K562 (cell line): ENCODE results near the gene ERGIC1. TPM values are rescaled to one million over a fixed set of nuclear protein-coding genes. Genes with fewer than 3 reads are reported as not detected.
A peak's percentile ranks its signal among the peaks of the same experiment; 100 is the strongest.

Experiments used
- ATAC-seq: fragments of 200-7000 bp; cut with Tn5 transposase; 3 replicates; pipeline ENCODE4 v1.9.1; 2020; ENCODE audit warnings: moderate library complexity
- BruUV-seq: library from RNA; stranded (reverse); fragments of 400-500 nt; replicated peaks from 2 replicates; lab custom pipeline; 2021; lab: Mats Ljungman, UMichigan
- CTCF ChIA-PET: fragments of 300-600 bp; formaldehyde crosslinking; extraction: SDS; loops from one replicate; lab custom pipeline; 2021; ENCODE audit warnings: low intra/inter-chr PET ratio; lab: Yijun Ruan, JAX
- POLR2A ChIA-PET: fragments of 300-600, 350-650 bp; sonication (Branson Sonifier 250); formaldehyde crosslinking; extraction: SDS; loops from one replicate; lab custom pipeline; 2021; ENCODE audit warnings: antibody characterized with exemption, inconsistent platforms; lab: Yijun Ruan, JAX
- DNase-seq, 4 experiments: peaks; one replicate each; pipeline versions ENCODE4 v3.0.0 to v3.0.0-alpha.2; 2011 to 2018; ENCODE audit warnings: low spot score in 3 of 4, mixed read lengths in 3 of 4; ENCODE audit errors: extremely low read depth in 1 of 4
- FAIRE-seq: peaks from 2 replicates; lab custom pipeline; 2011; peaks lifted over from hg19 to GRCh38; lab: Jason Lieb, UNC
- H2AFZ ChIP-seq: 2 replicates; pipeline ENCODE4 v1.6.0; 2011; ENCODE audit warnings: low read depth, low read length, control low read depth, inconsistent platforms
- H3K27ac ChIP-seq: fragments of 200-600 bp; 3 replicates; pipeline ENCODE4 v1.8.0; 2011; ENCODE audit warnings: low read depth, mild to moderate bottlenecking, control low read depth, inconsistent platforms, low read length, moderate library complexity, mixed read lengths; ENCODE audit errors: extremely low read depth
- H3K27me3 ChIP-seq, 2 experiments: fragments of 300-600 bp in 1 of 2; 2 replicates in 1 of 2; 3 replicates in 1 of 2; pipeline versions ENCODE4 v1.6.0 to v1.8.0; 2011; ENCODE audit warnings: inconsistent platforms in 2 of 2, low read length in 2 of 2, mild to moderate bottlenecking in 1 of 2, mixed read lengths in 1 of 2, moderate library complexity in 1 of 2; ENCODE audit not compliant: control insufficient read depth in 2 of 2, insufficient read depth in 2 of 2
- H3K36me3 ChIP-seq: fragments of 300-600 bp; 3 replicates; pipeline ENCODE4 v1.8.0; 2011; ENCODE audit warnings: mild to moderate bottlenecking, low read length, inconsistent platforms; ENCODE audit not compliant: control insufficient read depth, insufficient read depth
- H3K4me1 ChIP-seq, 2 experiments: fragments of 200-600 bp in 1 of 2; replicated peaks in 1 of 2; 2 replicates in 1 of 2; 3 replicates in 1 of 2; pipeline versions ENCODE4 v1.5.1 to v1.8.0; 2011; ENCODE audit warnings: inconsistent platforms in 2 of 2, low read length in 2 of 2, mild to moderate bottlenecking in 1 of 2, mixed read lengths in 1 of 2, moderate library complexity in 1 of 2; ENCODE audit not compliant: control insufficient read depth in 2 of 2, insufficient read depth in 2 of 2
- H3K4me2 ChIP-seq: 2 replicates; pipeline ENCODE4 v1.6.1; 2011; ENCODE audit warnings: low read length, control low read depth, inconsistent platforms, mixed read lengths; ENCODE audit not compliant: insufficient read depth
- H3K4me3 ChIP-seq: fragments of 200-600 bp; sonication (generic), shearing (Covaris generic); 2 replicates; pipeline ENCODE4 v1.5.1; 2016; ENCODE audit warnings: control low read depth, inconsistent platforms
- H3K79me2 ChIP-seq: fragments of 200-600 bp; 3 replicates; pipeline ENCODE4 v1.8.0; 2011; ENCODE audit warnings: low read length, inconsistent platforms; ENCODE audit not compliant: control insufficient read depth, insufficient read depth
- H3K9ac ChIP-seq, 2 experiments: 2 replicates each; pipeline versions ENCODE4 v1.6.0 to v1.6.1; 2011; ENCODE audit warnings: low read depth in 2 of 2, low read length in 2 of 2, control low read depth in 1 of 2, inconsistent platforms in 1 of 2, mild to moderate bottlenecking in 1 of 2, mixed read lengths in 1 of 2; ENCODE audit not compliant: insufficient read depth in 1 of 2
- H3K9me1 ChIP-seq: one replicate; pipeline ENCODE4 v1.6.0; 2011; ENCODE audit warnings: inconsistent platforms, mild to moderate bottlenecking, low read length, moderate library complexity; ENCODE audit not compliant: control insufficient read depth, insufficient read depth
- H3K9me3 ChIP-seq: replicated peaks from 2 replicates; pipeline ENCODE4 v1.5.1; 2011; ENCODE audit warnings: low read depth, low read length, inconsistent platforms; ENCODE audit not compliant: control insufficient read depth, insufficient read depth
- H4K20me1 ChIP-seq: replicated peaks from 2 replicates; pipeline ENCODE4 v1.6.1; 2011; ENCODE audit warnings: low read length, inconsistent platforms, mixed read lengths; ENCODE audit not compliant: control insufficient read depth, insufficient read depth
- KDM5B ChIP-seq: fragments of 200-600 bp; sonication (generic); IDR thresholded peaks from 2 replicates; pipeline ENCODE4 v1.6.1; 2012; ENCODE audit warnings: low read depth, mild to moderate bottlenecking, moderate library complexity, low read length, control low read depth, inconsistent platforms; ENCODE audit not compliant: insufficient replicate concordance
- MCM7 ChIP-seq, 2 experiments: fragments of 450-650 bp; IDR thresholded peaks; 2 replicates each; pipeline ENCODE4 v1.6.1; 2016 to 2018
- SP1 ChIP-seq: sonication (generic); formaldehyde crosslinking; IDR thresholded peaks from 2 replicates; pipeline ENCODE4 v1.8.1; 2022; ENCODE audit warnings: mild to moderate bottlenecking, missing genetic modification reagents
- YY1 ChIP-seq, 3 experiments: IDR thresholded peaks; 2 replicates each; pipeline ENCODE4 v1.6.1; 2011; ENCODE audit warnings: low read length in 2 of 3, mild to moderate bottlenecking in 2 of 3, moderate library complexity in 2 of 3, borderline replicate concordance in 1 of 3, control low read depth in 1 of 3, low read depth in 1 of 3; ENCODE audit not compliant: insufficient read depth in 3 of 3, insufficient replicate concordance in 2 of 3, control insufficient read depth in 1 of 3, insufficient read length in 1 of 3; ENCODE audit errors: extremely low read depth in 1 of 3
- ZSCAN32 ChIP-seq: fragments of 450-650 bp; formaldehyde crosslinking; IDR thresholded peaks from 2 replicates; pipeline ENCODE4 v1.4.0; 2020; ENCODE audit warnings: mild to moderate bottlenecking, moderate library complexity
- WGBS: fragments of 100-300 bp; shearing (Covaris generic); methylation state at CpG from one replicate; pipeline ENCODE4 v1.1.6; 2016; ENCODE audit warnings: low coverage, mixed read lengths; ENCODE audit not compliant: insufficient coverage; ENCODE audit errors: missing lambda C conversion rate; 5-methylcytosine and 5-hydroxymethylcytosine counted together
- in situ Hi-C: fragments of 300-500 bp; cut with MboI; formaldehyde crosslinking; loops from 4 replicates; pipeline ENCODE4 v1.15.0; 2018; ENCODE audit warnings: inconsistent platforms, mixed read lengths
- intact Hi-C: fragments of 100-400 bp; cut with micrococcal nuclease; formaldehyde crosslinking; loops from 2 replicates; pipeline ENCODE4 v1.14.2; 2022
- polyA plus RNA-seq, 8 experiments: library from polyadenylated mRNA; depleted of rRNA in 4 of 8; stranded (reverse) in 5 of 8; unstranded in 3 of 8; fragments of >200 nt; fragmentation: Nextera tagmentation in 2 of 8; fragmentation: Illumina TruSeq in 1 of 8; extraction: Ambion mirVana in 2 of 8; extraction: Trizol in 1 of 8; gene quantifications; 2 replicates each; pipeline versions ENCODE4 v1.2.1 to v1.2.3, GENCODE V29; 2011 to 2014; ENCODE audit warnings: inconsistent platforms in 1 of 8, missing spikeins in 1 of 8
- total RNA-seq, 7 experiments: library from RNA; depleted of rRNA in 6 of 7; stranded (reverse); fragments of >200 nt in 6 of 7; fragmentation: Illumina TruSeq in 2 of 7; extraction: Trizol in 2 of 7; gene quantifications; 2 replicates each; pipeline versions ENCODE4 v1.2.1 to v1.2.3, GENCODE V29; 2011 to 2021; ENCODE audit warnings: low replicate concordance in 1 of 7
- TF ChIP-seq, protein P1 (sequence below): sonication (generic); IDR thresholded peaks from 2 replicates; pipeline ENCODE4 v1.6.1; 2016
- TF ChIP-seq, protein P2 (sequence below): fragments of 200-800 bp; sonication (Bioruptor generic); IDR thresholded peaks from 2 replicates; pipeline ENCODE4 v1.6.1; 2017; ENCODE audit warnings: missing genetic modification characterization, missing compliant biosample characterization

The ERGIC1 gene
- total and polyA plus RNA-seq, 9 of the 15 experiments (the other 6 are each of a cell fraction or from before 2014, with no cell fraction given) = 5.5 to 68.4 (median 36.4) TPM

DNA sequence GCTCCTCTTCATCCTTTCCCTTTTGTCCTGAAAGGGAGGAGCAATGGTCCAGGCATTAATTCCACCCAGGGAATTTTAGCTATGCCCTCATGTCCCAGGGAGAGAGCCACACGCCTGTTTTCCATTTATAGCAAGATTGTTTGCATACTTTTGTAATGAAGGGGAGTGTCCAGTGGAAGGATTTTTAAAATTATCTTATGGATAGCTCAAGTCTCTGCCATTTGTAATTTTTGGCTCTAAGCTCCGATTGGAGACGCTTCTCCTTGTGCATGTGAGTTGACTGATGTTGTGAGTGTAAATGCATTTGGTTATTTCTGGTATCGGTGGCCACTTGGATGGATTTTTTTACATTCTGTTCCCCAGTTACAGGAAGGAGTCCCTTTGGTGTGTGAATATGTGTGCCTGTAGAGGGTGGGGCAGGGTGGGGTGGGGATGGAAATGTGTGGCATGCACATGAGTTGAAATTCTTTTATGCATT lies 118.0 kb downstream of the ERGIC1 start (continued):
- TF ChIP-seq ZSCAN32 = no peak
- no peak for TF ChIP-seq YY1 (IDR thresholded peaks at IDR 0.05; ENCODE audit: borderline replicate concordance in 1 of 3, control insufficient read depth in 1 of 3, extremely low read depth in 1 of 3, insufficient read depth in 3 of 3, insufficient read length in 1 of 3, insufficient replicate concordance in 2 of 3, low read depth in 1 of 3, low read length in 2 of 3)
- no peak for TF ChIP-seq SP1 (CRISPR knock-in tag)
- no peak for TF ChIP-seq KDM5B

DNA sequence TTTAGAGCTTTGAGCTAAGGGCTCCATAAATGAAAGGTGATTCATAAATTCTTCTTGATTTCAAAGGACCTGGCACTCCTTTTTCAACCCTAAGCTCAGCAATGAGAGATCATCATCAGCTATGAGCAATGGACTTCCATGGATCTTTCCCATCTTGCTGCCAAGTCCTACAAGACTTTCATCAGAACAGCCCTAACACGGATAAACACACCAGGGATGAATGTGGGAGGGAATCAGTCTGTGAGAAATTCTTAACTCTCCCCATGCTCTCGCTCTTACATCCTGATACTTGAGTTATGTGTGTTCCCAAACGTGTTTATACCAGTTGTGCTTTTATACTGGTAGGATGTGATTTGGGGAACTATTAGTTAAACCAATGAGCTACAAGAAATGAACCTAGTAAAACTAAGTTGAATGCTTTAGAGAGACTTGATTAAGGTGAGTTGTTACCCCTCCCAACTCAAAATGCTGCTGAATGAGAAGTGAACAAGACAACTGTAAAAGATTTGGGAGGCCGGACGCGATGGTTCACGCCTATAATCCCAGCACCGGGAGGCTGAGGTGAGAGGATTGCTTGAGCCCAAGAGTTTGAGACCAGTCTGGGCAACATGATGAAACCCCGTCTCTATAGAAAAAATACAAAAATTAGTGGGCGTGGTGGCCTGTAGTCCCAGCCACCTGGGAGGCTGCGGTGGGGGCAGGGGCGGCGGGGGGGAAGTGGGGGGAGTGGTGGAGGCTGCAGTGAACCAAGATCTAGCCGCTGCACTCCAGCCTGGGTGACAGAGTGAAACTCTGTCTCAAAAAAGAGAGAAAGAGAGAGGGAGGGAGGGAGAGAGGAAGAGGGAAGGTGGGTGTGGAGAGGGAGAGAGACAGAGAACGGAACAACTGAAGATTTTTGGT lies 120.0 kb downstream of the ERGIC1 start:
- H3K4me1 ChIP-seq = peaks cover 4 to 7% of the 10 kb centered on the region in 2 experiments; a peak in 3 of 5 replicates
- BruUV-seq = no TSS peak
- H3K27ac ChIP-seq = no peak overlapping the region
- TF ChIP-seq MCM7 (IDR thresholded peaks at IDR 0.05) = no peak
- TF ChIP-seq, protein P1, sequence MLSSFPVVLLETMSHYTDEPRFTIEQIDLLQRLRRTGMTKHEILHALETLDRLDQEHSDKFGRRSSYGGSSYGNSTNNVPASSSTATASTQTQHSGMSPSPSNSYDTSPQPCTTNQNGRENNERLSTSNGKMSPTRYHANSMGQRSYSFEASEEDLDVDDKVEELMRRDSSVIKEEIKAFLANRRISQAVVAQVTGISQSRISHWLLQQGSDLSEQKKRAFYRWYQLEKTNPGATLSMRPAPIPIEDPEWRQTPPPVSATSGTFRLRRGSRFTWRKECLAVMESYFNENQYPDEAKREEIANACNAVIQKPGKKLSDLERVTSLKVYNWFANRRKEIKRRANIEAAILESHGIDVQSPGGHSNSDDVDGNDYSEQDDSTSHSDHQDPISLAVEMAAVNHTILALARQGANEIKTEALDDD = 0 out of 2 replicates have a peak, but pooled peaks have one; percentile 31
- TF ChIP-seq, protein P2, sequence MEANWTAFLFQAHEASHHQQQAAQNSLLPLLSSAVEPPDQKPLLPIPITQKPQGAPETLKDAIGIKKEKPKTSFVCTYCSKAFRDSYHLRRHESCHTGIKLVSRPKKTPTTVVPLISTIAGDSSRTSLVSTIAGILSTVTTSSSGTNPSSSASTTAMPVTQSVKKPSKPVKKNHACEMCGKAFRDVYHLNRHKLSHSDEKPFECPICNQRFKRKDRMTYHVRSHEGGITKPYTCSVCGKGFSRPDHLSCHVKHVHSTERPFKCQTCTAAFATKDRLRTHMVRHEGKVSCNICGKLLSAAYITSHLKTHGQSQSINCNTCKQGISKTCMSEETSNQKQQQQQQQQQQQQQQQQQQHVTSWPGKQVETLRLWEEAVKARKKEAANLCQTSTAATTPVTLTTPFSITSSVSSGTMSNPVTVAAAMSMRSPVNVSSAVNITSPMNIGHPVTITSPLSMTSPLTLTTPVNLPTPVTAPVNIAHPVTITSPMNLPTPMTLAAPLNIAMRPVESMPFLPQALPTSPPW = peak; percentile 80
- peak; percentile 48 for FAIRE-seq
- ChIA-PET POLR2A (no interaction called here), CTCF (no interaction called here)
- H3K9me3 ChIP-seq = no peaks in the 10 kb centered on the region
- H3K9me1 ChIP-seq = no peaks in the 10 kb centered on the region
- no peak for ATAC-seq
- H3K4me2 ChIP-seq = peak overlapping the region; percentile 12; the same call in 1 of the 2 replicates
- H3K36me3 ChIP-seq = peaks cover 2% of the 10 kb centered on the region; the same call in 1 of the 3 replicates
- H4K20me1 ChIP-seq = no peaks in the 10 kb centered on the region
- DNase-seq = no peak
- 15% methylated on average over 12 of the region's 15 CpGs for WGBS
- H3K9ac ChIP-seq = no peak overlapping the region
- no peaks in the 10 kb centered on the region for H3K79me2 ChIP-seq
- in situ Hi-C loops = no loop called here
- 0 out of 5 replicates have a peak, but pooled peaks cover 0 to 2% of the 10 kb centered on the region in 2 experiments for H3K27me3 ChIP-seq
- H2AFZ ChIP-seq = no peak overlapping the region
- H3K4me3 ChIP-seq = no peak overlapping the region
- intact Hi-C loops = no loop called here
